ENCODE results near the gene PARVB.
A peak's percentile ranks its signal among the peaks of the same experiment; 100 is the strongest.

Gene PARVB

GRCh38 chr22:44028091-44028490 is 4.0 kb downstream of the PARVB start:
- no peak for DNase-seq (ENCODE audit: low spot score)

GRCh38 chr22:44029069-44029468 is 5.0 kb downstream of the PARVB start:
- DNase-seq (ENCODE audit: low spot score): no peak

GRCh38 chr22:44030051-44030701 is 6.1 kb downstream of the PARVB start:
- no peak for DNase-seq (ENCODE audit: low spot score)

GRCh38 chr22:44030702-44031082 is 6.6 kb downstream of the PARVB start:
- no peak for DNase-seq (ENCODE audit: low spot score)

- DNase-seq (ENCODE audit: low spot score): no peak
Measured at GRCh38 chr22:44031158-44031952, 7.3 kb downstream of the PARVB start.

- DNase-seq (ENCODE audit: low spot score): no peak
Measured at GRCh38 chr22:44032126-44032730, 8.1 kb downstream of the PARVB start.

GRCh38 chr22:44033287-44033686 is 9.2 kb downstream of the PARVB start:
- DNase-seq (ENCODE audit: low spot score): no peak

GRCh38 chr22:44033694-44034093 is 9.6 kb downstream of the PARVB start:
- DNase-seq (ENCODE audit: low spot score): no peak

- peak; percentile 94 for DNase-seq (ENCODE audit: low spot score)
Measured at GRCh38 chr22:44037519-44038375, 13.6 kb downstream of the PARVB start.

GRCh38 chr22:44039566-44040171 is 15.6 kb downstream of the PARVB start:
- DNase-seq (ENCODE audit: low spot score): no peak

- no peak for DNase-seq (ENCODE audit: low spot score)
Measured at GRCh38 chr22:44042249-44043218, 18.4 kb downstream of the PARVB start.

GRCh38 chr22:44045145-44045544 is 21.0 kb downstream of the PARVB start:
- no peak for DNase-seq (ENCODE audit: low spot score)

- DNase-seq (ENCODE audit: low spot score): no peak
Measured at GRCh38 chr22:44046485-44047141, 22.5 kb downstream of the PARVB start.

- DNase-seq (ENCODE audit: low spot score): peak; percentile 26
Measured at GRCh38 chr22:44047891-44048301, 23.8 kb downstream of the PARVB start.

- no peak for DNase-seq (ENCODE audit: low spot score)
Measured at GRCh38 chr22:44049486-44050231, 25.6 kb downstream of the PARVB start.

- no peak for DNase-seq (ENCODE audit: low spot score)
Measured at GRCh38 chr22:44050766-44051355, 26.8 kb downstream of the PARVB start.

- DNase-seq (ENCODE audit: low spot score): no peak
Measured at GRCh38 chr22:44051358-44051757, 27.3 kb downstream of the PARVB start.

- DNase-seq (ENCODE audit: low spot score): no peak
Measured at GRCh38 chr22:44051961-44052360, 27.9 kb downstream of the PARVB start.

- no peak for DNase-seq (ENCODE audit: low spot score)
Measured at GRCh38 chr22:44055805-44056204, 31.7 kb downstream of the PARVB start.
